CD1c-positive myeloid dendritic cell (primary cell): ENCODE results near the gene PLSCR1.
A peak's percentile ranks its signal among the peaks of the same experiment; 100 is the strongest.
"Not testable (repeated sequence)": the region's sequence is repeated elsewhere in the genome, so short reads cannot be mapped to it uniquely, and the experiment has no call there.

Source experiments
- DNase-seq: peaks from one replicate; pipeline ENCODE4 v3.0.0-alpha.2; 2016; ENCODE audit errors: extremely low spot score

Gene PLSCR1

DNA sequence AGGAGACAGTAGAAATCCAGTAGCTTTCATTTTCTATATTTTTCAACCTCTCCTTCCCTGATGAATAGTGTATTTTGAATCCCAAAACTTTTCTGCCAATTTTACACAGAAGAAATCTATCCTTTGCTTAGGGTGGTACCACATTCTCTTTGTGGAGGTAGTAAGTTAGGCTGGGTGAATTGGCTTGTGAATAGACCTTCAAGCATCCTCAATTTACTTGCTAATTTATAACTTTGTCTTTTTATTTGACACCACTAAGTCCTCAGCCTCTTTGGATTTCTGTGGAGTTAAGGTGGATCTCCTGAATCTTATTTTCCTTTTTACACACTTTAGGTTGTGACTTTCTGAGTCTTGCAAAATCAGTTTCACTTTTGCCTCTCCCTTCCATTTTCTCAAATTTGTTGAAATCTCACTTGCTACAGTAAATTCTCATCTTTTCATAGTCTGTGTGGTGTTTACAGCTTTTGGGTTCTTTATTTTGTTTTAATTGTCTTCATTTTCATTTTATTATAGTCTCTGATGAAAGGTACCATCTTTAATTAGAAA lies 5.7 kb upstream of the PLSCR1 start:
- DNase-seq = no peak

DNA sequence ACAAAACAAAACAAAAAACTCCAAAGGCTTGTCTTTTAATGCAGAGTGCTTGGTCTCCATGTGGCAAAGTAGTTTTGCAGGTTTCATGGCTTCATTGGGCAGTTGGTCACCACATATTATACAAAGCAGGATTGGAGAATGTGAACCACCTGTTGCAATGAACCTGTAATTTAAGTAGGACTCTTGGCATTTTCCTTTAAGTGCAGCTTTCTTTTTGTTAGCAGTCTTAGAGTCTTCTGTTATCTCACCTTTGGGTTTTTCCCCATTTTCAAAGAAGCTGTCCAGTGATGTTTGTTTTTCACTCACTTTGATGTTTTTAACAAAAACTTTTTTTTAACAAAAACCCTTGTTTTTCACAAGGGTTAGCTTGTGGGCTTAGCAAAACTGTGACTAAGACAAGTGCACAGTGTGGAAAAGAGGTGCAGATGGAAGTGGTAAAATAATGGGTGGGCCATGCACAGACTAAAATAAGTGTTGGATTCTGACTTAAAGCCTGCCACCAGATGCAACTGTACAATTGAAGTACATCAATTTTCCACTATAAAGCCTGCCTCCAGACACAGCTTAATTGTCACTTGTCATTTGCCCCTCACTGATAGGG lies 2.9 kb upstream of the PLSCR1 start:
- DNase-seq = no peak

DNA sequence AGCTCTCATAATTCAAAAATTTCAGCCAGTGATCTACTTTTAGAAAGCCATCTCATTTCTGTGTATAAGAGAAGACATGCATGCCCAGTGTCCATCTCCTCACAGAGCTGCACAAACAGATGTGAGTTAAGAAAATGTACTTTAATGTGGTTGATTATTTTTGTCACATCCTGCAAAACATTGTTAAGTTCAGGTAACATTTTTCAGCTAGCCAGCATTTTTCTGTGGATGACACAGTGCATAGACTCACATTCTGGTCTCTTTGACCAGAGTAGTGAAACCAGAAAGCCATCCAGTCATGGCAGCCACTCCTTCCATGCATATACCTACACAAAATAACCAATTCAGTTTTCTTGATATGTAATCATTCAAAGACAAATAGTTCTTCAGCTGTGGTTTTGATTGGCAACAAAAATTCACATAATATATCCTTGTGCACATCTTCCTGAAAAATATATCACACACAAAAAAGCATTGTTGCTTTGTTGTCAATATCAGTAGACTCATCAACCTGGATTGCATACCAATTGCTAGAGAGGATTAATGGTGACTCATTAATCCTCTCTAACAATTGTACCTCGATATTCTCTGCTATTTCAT lies 2.1 kb upstream of the PLSCR1 start:
- DNase-seq = no peak

DNA sequence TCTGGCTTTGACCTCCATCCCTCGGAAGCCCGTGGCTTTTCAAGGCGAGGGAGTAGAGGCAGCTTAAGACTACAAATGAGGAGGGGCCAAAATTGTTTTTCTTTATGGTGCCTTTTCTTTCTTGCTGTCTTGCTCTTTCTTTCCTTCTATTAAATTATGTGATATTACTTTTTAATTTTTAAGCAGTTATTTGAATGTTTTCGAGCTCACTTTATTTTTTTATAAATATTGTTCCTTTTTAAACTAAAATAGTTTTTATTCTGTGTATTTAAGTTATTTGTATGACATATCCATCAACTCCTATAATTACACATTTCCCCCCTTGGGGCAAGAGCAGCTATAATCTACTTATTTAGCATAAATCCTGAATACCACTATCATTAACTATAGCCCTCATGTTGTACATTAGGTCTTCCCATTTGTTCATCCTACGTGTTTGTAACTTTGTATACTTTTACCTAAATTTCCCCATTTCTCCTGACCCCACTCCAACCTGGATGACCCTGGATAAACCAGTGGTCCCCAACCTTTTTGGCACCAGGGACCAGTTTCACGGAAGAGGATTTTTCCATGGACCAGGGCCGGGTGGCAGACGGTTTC lies 622 bp upstream of the PLSCR1 start:
- DNase-seq = no peak

DNA sequence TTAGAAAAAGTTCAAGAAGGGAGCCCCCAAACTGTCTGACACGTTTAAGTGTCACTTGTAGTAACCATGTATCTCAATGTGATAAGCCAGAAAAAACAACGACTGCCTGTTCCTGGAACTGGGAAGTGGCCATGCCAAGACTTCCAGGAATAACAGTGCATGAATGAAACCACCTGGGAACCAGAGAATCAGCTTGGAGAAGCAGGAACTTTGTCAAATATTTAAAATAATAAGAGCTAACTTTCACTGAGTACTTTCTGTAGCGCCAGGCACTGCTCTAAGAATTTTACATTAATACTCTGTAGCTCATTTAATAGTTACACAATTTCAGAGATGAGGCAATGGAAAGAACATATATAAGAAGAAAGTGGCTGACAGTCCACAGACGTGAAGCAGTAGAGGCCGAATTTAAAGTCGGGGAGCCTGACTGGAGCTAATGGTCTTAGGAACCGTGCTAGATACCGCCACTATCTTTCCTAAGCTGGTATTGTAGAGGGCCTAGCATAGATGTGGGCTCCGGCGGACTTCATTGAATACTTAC lies 876 bp downstream of the PLSCR1 start:
- DNase-seq = peak; percentile 39

DNA sequence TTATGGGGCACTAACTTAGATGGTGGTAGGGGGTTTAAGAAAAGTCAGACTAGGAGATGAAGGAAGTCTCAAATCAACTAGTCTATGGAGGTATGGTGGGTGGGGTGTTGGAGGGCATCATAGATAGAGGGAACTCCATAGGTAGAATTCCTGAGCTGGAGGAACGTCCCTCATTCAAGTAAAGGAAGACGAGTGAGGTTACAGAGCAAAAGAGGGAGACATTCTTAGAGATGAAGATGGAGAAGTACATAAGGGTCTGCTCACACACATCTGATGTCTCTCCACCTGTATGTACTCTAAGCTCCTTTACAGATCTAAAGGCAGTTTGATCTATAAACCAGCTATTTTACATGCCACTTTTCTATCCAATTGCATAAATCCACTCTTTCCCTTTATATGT lies 1.4 kb downstream of the PLSCR1 start:
- no peak for DNase-seq

DNA sequence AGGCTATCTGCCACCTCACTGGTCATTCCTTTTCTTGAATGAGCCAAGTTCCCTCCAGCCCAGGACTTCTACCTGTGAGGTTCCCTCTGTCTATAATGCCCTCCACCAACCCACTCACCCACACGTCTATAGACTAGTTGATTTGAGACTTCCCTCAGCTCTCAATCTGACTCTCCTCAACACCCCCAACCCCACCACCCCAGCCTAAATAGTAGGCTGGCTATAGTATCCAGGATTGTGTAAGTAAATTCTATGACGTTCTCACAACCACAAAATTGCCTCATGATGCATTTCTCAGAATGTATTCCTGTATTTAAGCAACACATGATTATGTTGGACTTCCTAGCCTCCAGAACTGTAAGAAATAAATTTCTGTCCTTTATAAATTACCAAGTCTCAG lies 2.2 kb downstream of the PLSCR1 start:
- peak; percentile 84 for DNase-seq

DNA sequence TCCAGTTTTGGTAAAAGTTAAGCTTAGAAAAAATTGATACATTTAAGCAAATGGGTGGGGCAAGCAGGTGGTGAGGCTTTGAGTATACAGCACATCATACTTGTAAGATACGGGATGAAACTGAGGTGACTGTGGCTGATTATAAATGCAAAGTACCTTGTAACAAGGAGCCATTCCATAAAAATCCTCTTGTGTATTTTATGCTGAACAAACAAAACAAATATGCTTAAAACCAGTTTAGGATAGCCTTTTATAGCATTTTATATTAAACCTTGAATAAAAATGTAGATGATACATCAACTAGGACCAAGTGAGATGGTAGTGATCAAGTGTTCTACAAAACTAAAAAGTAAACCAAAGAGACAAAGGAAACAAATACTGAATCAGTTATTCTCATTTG lies 3.4 kb downstream of the PLSCR1 start:
- no peak for DNase-seq

DNA sequence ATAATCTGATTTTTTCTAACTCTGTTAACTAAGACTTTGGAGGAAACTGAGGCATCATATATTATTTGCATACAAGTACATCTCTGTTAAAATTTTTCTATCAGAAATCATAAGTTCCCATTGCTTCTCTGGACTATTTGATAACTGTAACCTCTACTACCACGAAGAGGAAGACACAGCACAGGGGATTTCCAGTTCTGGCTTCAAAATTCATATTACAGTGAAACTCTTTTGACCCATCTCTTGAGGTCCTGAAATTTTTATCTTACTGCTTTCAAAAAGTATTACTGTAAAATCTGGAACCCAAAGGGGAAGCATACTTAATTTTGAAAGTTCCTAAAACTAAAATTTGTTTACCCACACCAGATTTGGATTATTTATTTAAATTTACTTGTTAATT lies 4.2 kb downstream of the PLSCR1 start:
- peak; percentile 64 for DNase-seq

DNA sequence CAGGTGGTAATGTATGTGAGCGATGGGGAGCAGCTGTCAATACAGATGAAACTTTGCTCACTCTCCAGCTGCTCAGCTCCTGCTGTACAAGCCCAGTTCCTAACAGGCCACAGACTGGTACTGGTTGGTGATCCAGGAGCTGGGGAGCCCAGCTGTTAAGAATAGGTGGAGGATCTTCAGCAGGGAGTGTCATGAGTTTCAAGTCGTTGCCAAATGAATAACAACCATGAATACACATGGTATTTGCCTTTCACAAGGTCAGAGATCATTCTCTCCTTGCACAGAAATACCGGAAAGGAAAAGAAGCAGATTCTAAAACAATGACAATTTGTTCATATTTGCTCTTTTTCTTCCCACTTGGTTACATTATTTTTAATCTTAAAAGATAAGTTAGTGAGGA lies 5.1 kb downstream of the PLSCR1 start:
- DNase-seq = no peak

DNA sequence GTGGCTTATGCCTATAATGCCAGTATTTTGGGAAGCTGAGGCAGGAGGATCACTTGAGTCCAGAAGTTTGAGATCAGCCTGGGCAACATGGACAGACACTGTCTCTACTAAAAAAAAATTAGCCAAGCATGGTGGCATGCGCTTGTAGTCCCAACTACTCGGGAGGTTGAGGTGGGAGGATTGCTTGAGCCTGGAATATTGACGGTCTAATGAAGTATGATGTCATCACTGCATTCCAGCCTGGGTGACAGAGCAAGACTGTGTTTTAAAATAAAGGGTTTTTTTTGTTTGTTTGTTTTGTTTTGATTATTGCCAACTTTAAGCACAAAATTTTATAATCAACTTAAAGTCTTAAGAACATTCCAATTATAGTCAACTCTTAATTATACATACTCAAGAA lies 6.8 kb downstream of the PLSCR1 start:
- no peak for DNase-seq

DNA sequence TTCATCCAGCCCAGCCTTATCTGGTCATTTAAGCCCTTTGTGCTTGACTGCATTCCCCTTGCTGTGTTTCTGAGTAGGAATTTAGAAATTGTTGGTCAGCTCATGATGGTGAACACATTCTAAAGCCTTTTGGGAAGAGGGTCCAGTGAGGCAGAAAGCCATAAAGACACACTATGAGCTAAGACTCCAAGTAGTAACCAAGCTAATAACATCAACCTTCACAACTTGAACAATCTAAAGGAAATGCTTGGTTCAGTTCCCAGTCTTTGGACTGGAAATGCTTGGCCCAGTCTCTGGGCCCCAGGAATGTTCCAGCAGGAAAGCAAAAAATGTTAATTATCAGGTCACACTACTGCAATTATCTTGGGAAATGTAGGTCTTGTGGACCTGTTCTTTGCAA lies 7.7 kb downstream of the PLSCR1 start:
- no peak for DNase-seq

DNA sequence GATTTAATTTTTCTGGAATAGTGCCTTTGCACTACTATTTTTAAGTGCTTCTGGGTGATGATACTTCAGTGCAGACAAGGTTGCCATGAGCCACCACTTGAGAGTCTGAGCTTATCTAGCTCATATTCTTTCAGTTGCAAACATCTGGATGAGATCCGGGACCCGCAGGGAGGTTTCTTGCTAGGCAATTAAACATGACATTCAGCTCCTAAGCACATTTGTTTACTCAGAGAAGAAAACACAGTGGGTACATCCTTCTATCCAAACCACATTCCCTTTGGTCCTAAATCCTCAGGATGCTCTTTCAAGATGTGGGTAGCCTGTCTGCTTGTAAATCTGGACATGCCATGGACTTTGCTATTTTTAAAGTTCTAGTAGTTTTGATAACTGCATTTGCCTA lies 12.0 kb downstream of the PLSCR1 start:
- no peak for DNase-seq

DNA sequence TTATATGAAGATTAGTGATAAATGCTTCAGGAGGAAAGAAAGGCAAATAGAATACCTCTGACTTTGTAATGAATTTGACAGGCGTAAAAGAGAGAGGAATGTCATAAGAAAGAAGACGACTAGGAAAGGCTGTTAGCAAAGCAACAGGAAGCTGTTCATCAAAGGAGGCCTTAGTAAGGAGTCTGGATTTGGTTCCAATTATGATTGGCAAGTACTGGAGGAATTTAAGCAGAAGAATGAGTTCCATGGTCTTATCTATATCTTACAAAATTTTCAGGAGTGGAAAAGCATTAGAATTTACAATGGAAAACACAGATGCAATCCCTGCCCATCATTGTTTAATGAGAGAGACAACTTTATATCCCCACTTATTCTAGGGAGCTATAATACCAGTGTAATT lies 13.8 kb downstream of the PLSCR1 start:
- no peak for DNase-seq

DNA sequence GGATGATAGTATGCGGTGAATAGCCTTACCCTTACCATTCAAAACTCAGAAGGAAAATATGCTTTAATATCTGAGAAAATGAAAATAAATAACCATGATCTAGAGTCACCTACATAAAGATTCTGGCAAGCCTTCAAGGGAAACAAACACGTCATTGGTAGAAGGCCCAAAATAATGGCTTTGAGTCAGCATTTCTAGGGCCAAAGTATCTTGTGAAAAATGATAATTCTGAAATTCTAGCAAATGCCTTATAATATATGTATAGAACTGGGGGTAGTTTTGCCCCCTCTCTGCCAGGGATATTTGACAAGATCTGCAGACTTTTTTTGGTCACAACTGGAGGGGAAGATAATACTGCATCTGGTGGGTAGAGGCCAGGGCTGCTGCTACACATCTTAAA lies 15.4 kb downstream of the PLSCR1 start:
- no peak for DNase-seq

DNA sequence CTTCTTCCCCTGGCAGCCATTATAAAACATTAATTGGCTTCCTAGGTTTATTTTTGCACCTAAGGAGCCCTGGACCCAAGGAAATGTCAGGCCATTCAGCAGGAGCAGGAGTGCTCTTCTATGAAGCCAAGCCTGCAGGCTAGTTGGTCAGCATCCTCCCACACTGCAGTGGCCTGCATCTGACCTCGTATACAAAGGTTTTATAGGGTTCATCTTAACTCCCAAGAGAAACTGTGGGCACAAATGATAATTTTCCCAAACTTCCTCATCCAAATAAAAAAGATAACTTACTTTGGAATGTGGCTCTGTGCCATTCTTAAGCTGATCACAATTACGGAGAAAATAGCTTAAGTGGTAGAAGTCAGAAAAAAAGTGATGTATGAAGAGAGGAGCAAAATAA lies 19.4 kb downstream of the PLSCR1 start:
- no peak for DNase-seq

DNA sequence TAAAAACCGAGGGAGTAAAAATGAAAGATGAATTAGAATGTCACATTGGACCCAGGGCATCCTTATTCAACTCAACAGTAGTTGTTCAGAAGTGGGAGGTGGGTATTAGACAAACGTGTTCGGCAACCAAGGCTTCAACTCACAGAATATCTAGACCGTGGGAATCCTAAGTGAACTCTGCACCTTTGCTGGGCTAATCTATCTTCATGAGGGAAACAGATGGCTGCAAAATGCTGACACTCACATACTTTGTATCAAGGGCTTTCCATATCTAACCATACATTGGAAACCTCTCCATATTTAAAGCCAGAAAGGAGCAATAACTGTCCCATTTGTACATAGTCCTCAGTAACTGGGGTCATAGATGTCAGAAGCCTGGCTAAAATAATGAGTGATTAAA lies 20.9 kb downstream of the PLSCR1 start:
- no peak for DNase-seq

DNA sequence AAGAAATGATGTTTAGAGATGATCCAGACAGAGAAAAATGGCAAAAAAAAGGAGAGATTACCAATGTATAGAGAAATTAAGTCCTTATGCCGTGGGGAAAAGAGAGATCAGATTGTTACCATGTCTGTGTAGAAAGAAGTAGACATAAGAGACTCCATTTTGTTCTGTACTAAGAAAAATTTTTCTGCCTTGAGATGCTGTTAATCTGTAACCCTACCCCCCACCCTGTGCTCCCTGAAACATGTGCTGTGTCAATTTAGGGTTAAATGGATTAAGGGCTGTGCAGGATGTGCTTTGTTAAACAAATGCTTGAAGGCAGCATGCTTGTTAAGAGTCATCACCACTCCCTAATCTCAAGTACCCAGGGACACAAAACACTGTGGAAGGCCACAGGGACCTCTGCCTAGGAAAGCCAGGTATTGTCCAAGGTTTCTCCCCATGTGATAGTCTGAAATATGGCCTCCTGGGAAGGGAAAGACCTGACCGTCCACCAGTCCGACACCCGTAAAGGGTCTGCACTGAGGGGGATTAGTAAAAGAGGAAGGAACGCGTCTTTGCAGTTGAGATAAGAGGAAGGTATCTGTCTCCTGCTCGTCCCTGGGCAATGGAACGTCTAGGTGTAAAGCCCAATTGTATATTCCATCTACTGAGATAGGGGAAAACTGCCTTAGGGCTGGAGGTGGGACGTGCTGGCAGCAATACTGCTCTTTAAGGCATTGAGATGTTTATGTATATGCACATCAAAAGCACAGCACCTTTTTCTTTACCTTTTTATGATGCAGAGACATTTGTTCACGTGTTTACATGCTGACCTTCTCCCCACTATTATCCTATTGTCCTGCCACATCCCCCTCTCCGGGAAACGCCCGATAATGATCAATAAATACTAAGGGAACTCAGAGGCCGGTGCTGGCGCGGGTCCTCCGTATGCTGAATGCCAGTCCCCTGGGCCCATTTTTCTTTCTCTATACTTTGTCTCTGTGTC lies 21.9 kb downstream of the PLSCR1 start:
- DNase-seq = not testable (repeated sequence)

DNA sequence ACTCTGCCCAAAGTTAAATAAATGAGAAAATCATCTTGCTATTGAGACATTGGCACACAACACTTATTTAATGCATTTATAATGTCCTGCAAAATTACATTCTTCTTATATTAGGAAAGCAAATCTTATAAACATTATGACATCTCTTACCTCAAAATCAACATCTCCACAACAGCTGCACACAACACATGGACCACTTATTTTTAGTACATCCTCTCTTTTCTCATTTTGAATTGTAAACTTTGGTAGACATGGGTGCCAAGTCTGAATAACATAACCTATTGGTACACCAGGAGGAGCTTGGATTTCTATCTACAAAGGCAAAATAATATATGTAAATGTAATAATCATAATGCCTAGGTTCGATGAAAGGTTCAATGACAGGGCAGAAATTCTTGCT lies 23.0 kb downstream of the PLSCR1 start:
- DNase-seq = no peak

DNA sequence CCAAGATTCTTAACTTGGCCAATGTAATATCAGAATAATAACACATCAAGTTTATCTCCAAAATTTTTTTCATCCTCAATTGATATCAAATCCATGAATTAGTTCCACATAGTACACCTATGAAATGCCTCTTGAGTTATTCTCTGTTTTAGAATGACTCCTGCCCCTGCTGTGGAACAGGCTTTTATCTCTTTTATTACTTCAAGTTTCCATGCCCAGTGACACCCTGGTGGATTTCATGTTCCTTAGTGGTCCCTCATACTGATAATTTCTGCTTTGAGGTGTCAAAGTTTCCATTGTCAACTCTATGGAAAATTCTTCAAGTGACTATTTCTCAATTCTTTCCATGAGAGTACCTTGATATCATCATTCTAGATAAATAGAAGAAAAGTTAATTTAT lies 24.6 kb downstream of the PLSCR1 start:
- DNase-seq = no peak

DNA sequence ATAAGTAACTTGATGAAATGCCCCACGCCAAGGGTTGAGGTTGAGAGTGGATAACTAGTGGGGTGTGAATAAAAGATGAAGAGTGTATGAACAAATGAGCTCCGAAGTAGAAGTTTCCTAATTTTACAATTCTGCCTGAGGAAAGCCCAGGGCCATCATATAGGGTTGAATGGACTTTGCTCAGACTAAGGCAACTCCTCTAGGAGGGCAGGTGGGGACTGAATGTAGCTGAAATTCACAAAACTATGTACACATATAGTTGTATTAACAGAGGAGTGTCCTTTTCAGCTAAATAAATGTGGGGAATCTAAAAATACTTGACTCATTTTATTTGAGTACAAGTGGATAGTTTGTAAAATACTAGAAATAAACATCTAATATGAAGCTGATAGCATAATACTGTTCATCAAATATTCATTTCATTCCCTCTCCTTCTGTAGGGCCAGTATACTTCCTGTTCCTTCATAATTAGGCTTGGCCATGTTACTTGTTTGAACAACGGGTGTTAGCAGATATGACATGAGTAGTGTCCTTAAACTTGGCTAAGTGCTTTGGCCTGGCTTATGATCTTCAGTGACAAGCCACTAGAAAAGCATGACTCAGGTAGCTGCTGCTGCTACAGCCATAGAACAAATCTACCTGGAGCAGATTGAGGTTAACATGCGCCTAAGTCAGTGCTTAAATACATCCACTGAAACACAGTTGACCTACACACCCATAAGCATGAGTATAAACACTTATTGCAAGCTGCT lies 26.5 kb downstream of the PLSCR1 start:
- DNase-seq = no peak
